Mesenteric fat pad (tissue), 1 donor: ENCODE measurements around the gene CRYBG1. TPM values are rescaled to one million over a fixed set of nuclear protein-coding genes. Genes with fewer than 3 reads are reported as not detected.

Experiments used
- total RNA-seq: library from RNA; stranded (reverse); fragmentation: NEBNext Ultra II Directional; extraction: Animal tissue kit (Norgen Biotek cat#: 25700); gene quantifications from one replicate; pipeline ENCODE4 v1.2.1, GENCODE V29; 2021
- donor health status: DM: yes; HTN: yes; CAD: no.

CRYBG1 gene
- total RNA-seq, 1 donor from 2014 or later = 27.4 TPM

Other genes starting within 250 kb of the CRYBG1 start
- gene ATG5, start 35.0 kb upstream of the CRYBG1 start, total RNA-seq = 31.2 TPM